ENCODE data around the gene PIGS.
A peak's percentile ranks its signal among the peaks of the same experiment; 100 is the strongest.
"Not testable (repeated sequence)": the region's sequence is repeated elsewhere in the genome, so short reads cannot be mapped to it uniquely, and the experiment has no call there.

Gene PIGS

DNA sequence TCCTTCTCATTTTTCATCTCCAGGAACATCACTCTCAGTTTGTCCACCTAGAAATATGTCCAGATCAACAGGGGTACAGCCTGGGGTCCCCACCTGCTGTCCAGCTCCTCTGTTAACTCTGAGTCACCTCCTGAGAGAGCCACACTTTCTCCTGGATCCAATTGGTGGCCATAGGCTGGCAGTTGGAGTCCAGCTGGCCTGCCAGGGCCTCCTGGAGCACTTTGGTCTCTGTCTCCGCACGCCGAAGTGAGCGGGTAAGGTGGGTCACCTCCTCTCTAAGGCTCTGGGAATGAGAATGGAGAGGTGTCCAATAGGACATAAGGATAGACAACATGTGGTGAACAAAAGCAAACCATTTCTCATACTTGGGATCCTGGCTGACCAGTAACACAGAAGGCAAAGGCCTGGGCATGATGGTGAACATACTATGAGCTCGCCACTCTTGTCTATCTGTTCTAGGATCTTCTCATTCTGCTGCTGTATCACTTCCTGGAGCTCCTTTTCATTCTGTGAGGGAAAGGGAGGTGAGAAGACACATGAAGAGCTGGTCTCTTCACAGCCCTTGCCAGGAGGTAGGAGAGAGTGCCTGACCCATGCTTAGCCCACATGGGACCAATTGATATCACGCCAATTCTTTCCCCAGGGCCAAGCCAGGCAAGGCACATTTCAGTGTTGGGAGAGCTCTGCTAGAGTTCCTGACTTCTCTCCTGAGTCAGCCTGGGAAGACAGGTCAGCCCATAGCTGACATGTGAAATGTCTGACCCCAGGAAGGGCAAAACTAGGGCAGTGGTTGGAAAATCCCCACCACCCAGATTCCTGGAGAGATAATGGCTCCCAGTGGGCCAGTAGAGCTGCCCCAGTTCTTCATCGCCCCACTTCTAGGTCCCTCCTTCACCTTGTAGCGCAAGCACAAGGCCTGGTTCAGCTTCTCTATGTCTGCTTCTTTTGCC lies 7.2 kb upstream of the PIGS start:
- no peak for DNase-seq

DNA sequence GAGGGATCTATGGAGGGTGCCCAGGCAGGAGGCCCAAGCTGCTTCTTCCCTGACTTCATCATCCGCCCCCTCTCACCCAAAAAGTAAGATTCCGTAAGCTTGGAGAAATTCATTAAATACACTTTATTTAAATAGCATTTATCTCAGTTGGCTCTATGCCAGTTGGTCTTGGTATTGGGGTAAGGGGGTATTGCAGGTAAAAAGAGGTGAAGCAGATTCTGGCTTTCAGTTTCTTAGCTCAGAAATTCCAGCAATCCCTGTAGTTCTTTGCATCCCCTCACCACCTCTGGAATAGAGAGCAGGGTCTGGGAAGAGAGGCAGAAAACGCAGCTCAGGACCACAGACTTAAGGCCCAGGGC lies 6.1 kb upstream of the PIGS start:
- no peak for DNase-seq

DNA sequence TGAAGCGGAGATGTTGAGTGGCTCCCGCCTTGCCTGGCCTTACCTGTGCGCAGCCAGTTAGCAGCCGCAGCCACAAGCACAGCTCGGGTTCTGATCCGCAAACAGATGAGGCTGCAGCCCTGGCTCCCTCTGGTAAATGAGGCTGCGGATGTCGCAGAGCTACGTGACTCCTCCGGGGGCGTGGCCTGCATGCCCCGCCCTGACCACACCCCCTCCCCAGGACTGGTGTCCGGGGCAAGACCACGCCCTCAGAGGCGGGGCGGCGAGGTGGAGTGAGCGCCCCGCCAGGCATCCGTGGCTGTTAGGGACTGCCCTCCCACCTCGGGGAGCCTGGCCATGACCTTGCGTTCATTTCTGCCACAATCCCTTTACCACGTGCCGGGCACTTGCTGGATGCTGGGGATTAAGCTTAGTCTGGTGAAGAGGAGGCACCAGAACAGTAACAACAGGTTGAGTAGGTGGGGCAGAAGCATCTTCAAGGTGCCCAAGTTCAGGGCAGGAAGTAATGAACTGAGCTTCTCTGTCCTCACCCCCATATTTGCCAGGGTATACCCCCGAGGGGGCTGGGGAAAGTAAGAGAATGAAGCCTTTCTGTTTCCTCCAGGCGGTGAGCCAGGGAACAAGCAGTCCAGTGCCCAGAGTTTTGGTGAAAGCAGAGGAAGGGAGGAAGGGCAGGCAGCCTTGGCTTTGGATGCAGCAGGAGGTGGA lies 5.6 kb upstream of the PIGS start, which contains the start of gene ALDOC:
Gene ALDOC, minus strand, starts transcription at position 138 of the 708 bp plus-strand sequence. CDS start 1,363 bp downstream, outside the sequence.
- peak; percentile 99 for DNase-seq

DNA sequence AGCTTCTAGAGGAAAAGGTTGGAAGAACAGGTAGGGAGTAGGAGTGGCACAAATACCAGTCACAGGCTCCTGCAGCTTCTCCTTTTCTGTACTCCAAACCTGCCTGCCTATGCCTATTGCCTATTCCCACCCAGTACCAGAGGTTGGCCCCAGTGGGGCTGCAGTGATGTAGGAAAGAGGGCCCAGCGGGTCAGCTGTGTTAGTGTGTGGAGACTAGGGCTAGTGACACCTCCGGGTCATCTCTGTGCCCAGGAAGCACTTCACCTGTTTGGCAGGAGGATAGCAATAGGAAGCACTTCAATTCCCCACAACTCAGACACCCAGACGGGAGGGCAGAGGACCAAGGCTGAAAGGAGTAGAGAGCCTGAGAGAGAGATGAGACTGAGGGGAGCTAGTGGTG lies 4.7 kb upstream of the PIGS start:
- DNase-seq: not testable (repeated sequence)

DNA sequence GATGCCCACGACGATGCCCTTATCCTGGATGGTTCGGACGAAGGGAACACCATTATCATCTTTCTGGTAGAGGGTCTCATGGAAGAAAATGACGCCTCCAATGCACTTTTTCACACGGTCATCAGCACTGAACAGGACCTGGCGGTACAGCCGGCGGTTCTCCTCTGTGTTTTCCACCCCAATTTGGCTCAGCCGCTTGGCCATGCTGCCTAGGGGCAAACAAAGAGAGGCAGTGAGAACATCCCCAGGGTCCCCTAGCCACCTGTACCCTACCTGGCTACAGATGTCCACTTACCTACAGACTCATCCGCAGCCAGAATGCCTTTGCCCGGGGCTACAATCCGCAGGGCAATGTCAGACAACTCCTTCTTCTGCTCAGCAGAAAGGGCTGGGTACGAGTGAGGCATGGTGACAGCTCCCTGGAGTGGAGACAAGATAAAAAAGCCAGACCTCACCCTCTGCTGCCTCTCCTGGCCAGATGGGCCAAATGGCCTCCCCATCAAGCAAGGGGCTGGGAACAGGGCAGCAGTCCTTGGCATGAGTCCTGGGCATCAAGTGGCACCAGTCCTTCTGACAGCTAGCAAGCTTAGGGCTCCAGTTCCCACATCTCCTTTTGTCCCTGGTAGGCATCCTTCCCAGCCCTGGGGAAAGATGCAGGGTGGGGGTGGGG lies 3.9 kb upstream of the PIGS start:
- no peak for DNase-seq

DNA sequence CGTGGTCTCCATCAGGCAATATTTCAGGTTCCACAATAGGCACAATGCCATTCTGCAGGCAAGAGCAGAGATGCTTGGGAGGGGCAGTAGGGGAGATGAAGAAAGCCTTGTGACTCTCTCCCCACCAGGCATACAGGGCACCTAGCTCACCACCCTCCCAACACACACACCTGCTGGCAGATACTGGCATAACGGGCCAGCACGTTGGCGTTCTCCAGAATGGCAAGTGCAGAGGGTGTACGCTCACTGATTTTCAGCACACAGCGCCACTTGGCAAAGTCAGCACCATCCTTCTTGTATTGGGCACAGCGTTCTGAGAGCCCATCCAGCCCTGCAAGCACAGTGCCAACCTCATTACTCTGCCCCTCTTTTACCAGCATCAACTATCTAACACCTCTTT lies 3.2 kb upstream of the PIGS start:
- DNase-seq: no peak

DNA sequence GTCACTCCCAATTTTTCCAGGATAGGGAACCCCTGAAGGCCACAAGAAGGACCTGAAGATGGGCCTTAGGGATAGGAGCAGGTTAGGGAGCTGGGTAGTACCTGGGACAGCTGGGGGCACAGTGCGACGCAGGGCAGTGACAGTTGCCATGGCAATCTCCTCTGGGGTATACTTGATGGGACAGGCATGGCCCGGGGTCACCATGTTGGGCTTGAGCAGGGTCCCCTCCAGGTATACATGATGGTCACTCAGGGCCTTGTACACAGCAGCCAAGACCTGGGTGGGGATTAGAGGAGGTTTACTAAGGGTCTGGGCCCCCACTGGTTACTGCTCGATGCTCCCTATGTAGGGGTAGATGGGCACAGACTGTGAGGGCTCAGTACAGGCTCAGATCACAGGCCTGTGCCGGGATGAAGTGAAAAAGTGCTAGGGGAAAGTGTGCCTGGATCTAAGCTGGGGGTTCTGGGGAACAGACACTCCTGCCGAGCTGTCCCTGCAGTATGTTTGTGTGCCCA lies 2.7 kb upstream of the PIGS start:
- no peak for DNase-seq

DNA sequence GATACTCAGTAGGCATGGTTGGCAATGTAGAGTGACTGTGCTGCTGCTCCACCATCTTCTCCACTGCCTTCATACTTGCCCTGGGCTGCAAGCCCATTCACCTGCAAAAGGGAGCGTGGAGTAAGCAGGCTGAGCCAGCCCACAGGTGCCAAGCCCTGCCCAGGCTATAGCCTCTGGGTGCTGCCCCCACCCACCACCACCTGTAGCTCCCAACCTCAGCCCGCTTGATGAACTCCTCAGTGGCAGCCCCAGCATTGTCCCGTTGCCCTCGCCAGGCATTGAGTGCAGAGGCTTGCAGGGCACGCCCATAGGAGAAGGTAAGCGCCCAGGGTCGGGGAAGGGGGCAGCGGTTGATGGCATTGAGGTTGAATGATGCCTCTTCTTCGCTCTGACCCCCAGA lies 2.2 kb upstream of the PIGS start:
- no peak for DNase-seq

DNA sequence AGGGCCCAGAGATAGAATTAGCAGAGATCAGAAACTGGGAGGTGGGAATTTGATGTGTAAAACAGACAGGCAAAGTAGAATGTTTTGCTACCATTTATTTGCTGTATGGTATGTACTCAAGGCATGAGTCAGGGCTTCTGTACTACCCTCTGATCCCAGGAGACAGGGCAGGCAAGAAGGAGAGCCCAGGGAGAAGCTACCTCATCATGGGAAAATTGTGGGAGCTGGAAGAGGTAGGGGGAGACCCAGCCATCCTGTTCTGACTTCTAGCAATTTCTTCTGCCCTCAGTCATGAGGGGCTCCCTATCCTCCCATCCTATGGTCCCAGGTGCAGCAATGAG lies 1.7 kb upstream of the PIGS start:
- no peak for DNase-seq

DNA sequence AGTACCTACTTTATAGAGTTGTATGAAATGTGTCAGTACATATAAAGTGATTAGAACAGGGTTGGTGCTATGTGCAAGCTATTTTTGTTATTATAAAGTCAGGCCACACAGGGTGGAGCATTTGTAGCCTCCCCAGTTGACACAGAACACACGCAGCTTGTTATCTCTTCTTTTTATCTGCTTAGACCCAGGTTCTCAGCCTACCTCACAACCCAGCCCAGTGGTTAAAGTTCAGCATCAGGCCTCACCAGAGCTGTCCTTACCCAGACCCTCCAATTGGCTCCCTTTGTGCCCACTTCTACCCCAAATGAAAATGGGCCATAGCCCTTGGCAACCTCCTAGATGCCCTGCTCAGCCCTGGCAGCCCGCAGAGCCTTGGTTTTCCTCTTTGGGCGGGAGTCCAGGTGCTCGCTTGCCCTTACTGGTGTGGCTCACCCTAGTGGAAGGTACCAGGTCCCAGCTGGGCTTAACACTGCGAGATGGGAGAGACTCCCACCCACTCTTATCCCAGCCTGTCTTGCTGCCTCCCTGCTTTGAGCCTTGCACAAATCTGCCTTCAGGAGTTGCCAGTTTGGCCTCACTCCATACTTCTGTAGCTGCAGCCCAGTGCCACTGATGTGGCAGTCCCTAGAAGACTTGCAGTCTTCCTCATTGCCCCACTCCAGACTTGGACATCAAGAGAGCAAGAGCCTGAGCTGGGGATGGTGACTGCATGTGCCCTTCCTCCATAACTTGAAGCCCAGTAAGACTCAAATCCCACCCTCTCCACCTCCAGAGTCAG lies 1.1 kb upstream of the PIGS start:
- no peak for DNase-seq

DNA sequence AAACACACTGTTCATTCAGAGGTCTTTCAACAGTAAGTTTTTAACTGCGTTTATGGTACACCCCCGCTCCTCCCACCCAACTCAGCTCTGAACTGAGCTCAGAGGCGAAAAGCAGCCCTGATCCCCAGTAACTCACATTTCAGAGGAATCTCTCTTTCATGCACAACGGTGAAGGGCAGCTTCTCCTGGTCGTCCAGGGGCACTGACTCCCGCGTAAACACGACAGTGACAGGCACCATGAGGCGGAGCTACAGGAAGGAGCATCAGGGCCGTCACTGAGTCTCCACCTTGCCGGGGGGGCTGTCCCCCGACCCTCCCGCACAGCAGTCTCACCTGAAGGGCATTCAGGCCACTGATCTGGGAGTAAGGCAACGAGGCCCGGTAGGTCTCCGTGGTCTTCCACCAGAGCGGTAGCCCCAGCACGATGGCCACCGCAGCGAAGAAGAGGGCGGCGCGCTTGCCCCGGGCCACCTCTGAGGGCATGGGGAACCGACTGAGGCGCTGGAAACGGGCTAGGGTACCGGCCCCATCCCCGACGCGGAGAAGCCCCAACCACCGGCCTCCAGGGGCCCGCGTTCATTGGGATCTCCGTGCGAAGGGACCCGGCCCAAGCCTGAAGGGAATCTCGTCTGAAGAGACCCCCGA lies 486 bp downstream of the PIGS start:
- peak; percentile 43 for DNase-seq

DNA sequence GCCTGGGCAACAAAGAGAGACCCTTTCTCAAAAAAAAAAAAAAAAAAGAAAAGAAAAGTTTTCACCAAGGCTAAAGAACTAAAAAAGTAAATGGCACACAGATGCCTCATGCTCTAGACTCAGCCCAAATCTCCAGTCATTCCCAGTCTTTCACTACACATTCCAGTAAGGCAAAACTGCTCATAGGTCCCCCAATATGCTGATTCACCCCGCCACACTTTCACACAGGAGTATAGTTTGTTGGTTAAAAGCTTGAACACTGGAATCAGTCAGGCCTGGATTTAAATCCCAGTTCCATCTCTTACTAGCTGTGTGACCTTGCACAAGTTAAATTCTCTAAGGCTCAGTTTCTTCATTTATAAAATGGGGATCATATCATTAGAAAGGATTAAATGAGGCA lies 1.9 kb downstream of the PIGS start:
- no peak for DNase-seq

DNA sequence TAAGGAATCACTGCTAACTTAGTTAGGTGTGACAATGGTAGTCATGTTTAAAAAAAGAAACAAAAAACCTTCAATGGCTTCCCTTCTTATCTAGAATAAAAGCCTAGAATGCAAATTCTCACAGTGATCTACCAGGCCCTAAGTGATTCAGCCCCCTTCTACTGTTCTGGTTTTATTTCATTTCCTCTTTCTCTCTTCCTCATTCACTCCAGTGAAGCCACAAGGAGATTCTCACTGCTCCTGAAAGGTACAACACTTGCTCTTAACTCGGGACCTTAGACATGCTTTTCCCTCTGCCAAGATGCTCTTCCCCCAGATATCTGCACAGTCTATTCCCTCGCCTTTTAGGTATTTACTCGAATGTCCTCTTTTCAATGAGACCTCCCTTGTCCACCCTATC lies 3.7 kb downstream of the PIGS start:
- no peak for DNase-seq

DNA sequence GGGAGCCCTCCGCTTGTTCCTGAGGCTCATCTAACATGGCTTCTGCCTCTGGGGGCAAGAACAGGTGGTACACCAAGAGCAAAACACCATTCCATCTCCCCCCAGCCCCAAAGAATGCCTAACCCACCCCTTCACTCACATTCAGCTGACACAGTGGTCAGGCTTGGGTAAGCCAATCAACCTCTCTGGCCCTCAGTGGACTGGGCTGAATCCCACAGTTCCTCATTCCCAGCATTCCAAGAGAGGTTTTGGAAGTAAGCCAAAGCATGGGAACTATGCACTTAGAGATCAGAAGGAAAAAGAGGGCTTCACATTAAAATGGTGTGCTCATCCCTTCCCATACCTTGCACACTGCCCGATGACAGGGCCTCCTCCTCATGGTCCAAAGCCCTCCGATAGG lies 7.8 kb downstream of the PIGS start:
- no peak for DNase-seq

DNA sequence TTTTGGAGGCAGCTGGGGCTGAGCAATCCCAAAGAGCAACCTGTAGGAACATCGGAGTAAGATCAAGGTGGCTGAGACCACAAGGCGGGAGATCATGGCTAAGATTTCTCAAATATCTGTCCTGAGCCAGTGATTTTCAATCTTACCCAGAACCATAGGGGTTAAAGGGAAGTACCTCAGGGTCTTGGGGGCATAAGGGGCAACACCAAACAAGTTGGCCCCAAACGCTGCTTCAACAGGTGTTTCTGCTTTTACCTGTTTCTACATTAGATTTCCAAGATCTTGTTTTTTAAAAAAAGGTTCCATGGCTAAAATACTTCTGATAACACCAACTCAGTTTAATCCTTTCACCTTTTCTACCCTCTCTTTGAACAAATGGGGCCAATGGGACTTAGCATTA lies 16.3 kb downstream of the PIGS start:
- no peak for DNase-seq

DNA sequence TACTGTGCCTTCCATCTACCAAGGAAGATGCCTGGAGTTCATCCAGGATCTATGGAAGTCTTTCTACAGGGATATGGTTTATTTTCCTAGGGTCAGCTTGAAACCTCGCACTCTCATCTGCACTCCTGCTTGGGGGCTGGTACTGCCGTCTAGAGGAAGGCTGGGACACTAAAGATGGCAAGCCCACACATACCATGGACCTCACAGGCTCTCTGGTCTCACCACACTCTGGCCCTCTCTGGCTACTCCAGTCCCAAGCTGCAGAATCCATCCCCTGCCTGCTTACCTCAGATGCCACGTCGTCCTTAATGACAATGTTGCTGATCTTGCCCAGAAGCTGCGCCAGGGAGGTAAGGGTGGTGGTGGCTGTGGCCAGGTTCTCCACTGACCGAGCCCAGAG lies 16.8 kb downstream of the PIGS start:
- no peak for DNase-seq

DNA sequence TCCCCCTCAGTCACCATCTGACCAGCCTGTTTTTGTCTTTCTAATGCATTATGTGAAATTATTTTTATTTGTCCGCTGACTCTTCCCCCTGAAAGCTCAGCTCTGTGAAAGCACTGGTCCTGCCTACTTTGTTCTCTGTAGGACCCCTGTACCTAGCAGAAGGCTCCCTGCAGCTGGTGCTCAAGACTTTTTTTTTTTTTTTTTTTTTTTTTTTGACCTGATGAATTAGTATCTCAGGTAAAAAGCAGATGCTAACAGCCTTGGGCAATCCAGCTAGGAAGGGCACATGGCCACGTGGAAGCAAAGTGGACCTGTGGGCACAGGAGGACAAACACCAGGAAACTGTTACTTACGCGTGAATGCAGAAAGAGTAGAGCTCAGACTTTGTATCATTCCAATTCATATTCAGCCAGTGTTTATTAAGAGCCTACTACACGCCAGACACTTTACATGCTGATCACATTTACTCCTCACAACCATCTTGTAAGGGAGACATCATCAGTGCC lies 18.3 kb downstream of the PIGS start:
- no peak for DNase-seq

DNA sequence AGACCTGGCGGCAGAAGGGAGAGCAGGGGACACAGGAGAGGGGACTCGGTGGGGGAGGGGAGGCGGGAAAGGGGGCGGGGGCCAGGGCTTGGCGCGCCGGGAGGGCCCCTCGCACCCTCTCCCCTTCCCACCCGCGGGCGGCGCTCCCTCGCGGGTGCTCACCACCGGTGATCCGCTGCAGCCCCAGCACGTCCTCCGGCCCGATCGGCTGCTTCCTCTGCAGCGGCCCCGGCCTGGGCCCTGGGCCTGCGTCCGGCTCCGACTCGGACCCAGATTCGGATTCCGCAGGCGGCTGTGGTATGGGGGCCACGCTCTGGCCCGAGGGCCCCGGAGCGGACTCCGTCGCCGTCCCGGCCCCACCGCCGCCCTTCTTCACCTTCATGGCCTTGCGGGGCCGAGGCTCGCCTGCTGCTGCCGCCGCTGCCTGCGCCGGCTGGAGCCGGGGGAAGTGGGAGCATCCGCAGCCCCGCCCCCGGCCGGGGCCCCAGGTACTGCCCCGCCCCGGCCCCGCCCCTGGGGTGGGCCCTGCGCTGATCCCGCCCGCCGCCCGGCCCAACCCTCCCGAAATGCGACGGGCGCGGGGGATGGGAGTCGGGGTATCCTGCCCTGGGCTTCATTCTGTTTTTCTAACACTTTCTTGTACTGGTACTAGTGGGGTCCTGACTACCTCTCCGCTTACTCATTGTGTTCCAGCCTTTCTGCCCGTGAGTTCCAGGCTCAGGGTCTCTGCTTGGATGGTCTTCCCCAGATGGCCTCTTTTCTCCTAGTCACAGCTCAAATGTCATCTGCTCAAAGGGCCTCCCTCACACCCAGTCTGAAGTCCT lies 18.9 kb downstream of the PIGS start, which contains the start of gene UNC119:
Gene UNC119, minus strand, starts transcription at position 449 of the 824 bp plus-strand sequence. Its CDS starts 67 bp downstream, at position 382.
- DNase-seq: peak; percentile 80

DNA sequence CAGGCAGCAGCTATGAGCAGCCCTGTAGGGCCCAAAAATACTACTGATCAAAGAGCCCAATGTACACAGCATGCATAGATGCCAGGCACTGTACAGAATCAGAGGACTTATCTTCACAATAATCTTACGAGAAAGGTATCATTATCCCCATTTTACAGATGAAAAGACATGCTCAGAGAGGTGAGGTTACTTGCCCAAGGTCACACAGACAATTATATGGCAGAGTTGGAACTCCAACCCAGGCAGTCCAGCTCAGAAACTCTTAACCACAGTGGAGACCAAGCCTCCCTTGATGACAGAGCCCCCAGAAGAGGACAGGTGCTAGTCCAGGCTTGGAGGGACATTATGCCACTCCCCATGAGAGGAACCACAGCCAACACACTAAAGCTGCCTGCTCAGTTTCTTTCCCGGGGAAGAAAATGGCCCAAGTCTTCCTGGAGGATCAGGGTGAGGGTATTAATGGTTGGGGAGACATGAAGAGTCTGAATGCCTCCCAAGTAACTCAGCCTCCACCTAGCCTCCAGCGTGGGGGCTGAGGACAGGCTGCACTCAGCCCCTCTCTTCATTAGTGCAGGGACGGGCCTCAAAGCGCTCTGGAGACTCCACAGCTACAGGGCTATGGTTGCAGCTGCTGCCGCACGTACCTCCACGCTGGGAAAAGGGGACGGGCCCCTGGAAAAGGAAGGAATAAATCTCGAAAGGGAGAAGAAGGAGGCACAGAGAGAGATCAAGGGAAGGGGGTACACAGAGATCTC lies 19.7 kb downstream of the PIGS start:
- DNase-seq: no peak

DNA sequence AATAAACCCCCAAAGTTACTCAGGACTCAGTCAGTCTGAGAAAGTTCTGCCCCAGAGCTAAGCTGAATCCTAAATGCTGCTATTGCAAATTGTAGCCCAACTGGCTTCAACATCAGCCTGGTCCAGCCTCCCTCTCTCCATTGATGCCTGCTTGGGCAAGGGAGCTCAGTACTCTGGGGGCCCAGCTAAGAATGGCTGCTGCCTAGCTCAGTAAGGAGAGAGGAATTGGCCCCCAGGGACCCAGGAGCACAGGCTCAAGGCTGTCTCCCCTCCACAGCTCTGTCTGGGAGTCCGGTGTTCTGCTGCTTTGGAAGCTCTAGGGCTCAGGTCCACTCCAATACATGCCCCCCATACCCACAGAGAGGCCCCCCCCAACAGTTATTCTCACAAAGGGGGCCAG lies 20.5 kb downstream of the PIGS start:
- DNase-seq: no peak

Data from activated CD8-positive, alpha-beta memory T cell treated with anti-CD3 and anti-CD28 coated beads, Interleukin-2, amount 50 U/mL, for 4 hours (primary cell).